Measurements from ENCODE around the gene C10orf95.
A peak's percentile ranks its signal among the peaks of the same experiment; 100 is the strongest.

Gene C10orf95

GRCh38 chr10:102406815-102407214 is 44.5 kb downstream of the C10orf95 start:
- no peak overlapping the region for H3K27ac ChIP-seq (ENCODE audit: low read depth, low read length)
- no peak overlapping the region for H3K9ac ChIP-seq (ENCODE audit: low read length)
- peaks cover 21% of the 10 kb centered on the region for H3K4me1 ChIP-seq (ENCODE audit: control insufficient read depth, insufficient read depth, low read length)

GRCh38 chr10:102405632-102406031 is 45.7 kb downstream of the C10orf95 start:
- Histone ChIP-seq H3K36me3 (ENCODE audit: control insufficient read depth, insufficient read depth, low read length) (peaks cover 14% of the 10 kb centered on the region), H3K4me3 (ENCODE audit: low read depth, low read length) (no peak overlapping the region), H3K27me3 (ENCODE audit: control insufficient read depth, insufficient read depth, low read length) (peaks cover 47% of the 10 kb centered on the region), H3K27ac (ENCODE audit: low read depth, low read length) (no peak overlapping the region), H3K4me1 (ENCODE audit: control insufficient read depth, insufficient read depth, low read length) (peaks cover 21% of the 10 kb centered on the region), H3K9ac (ENCODE audit: low read length) (no peak overlapping the region), H3K9me3 (ENCODE audit: control insufficient read depth, insufficient read depth, low read depth, low read length) (no peaks in the 10 kb centered on the region)

More at GRCh38 chr10:102406815-102407214, 44.5 kb downstream of the C10orf95 start:
- H3K4me3 ChIP-seq (ENCODE audit: low read depth, low read length) = no peak overlapping the region
- H3K9me3 ChIP-seq (ENCODE audit: control insufficient read depth, insufficient read depth, low read depth, low read length) = no peaks in the 10 kb centered on the region
- peaks cover 5% of the 10 kb centered on the region for H3K36me3 ChIP-seq (ENCODE audit: control insufficient read depth, insufficient read depth, low read length)
- H3K27me3 ChIP-seq (ENCODE audit: control insufficient read depth, insufficient read depth, low read length) = peaks cover 59% of the 10 kb centered on the region

- no peak overlapping the region for H3K27ac ChIP-seq (ENCODE audit: low read depth, low read length)
- no peaks in the 10 kb centered on the region for H3K9me3 ChIP-seq (ENCODE audit: control insufficient read depth, insufficient read depth, low read depth, low read length)
- H3K4me1 ChIP-seq (ENCODE audit: control insufficient read depth, insufficient read depth, low read length) = peaks cover 21% of the 10 kb centered on the region
- H3K36me3 ChIP-seq (ENCODE audit: control insufficient read depth, insufficient read depth, low read length) = peaks cover 18% of the 10 kb centered on the region
- H3K4me3 ChIP-seq (ENCODE audit: low read depth, low read length) = no peak overlapping the region
- H3K9ac ChIP-seq (ENCODE audit: low read length) = no peak overlapping the region
- peaks cover 46% of the 10 kb centered on the region for H3K27me3 ChIP-seq (ENCODE audit: control insufficient read depth, insufficient read depth, low read length)
Measured at GRCh38 chr10:102405108-102405571, 46.2 kb downstream of the C10orf95 start.

- Histone ChIP-seq H3K9ac (ENCODE audit: low read length) (no peak overlapping the region), H3K27me3 (ENCODE audit: control insufficient read depth, insufficient read depth, low read length) (peaks cover 44% of the 10 kb centered on the region), H3K27ac (ENCODE audit: low read depth, low read length) (no peak overlapping the region), H3K4me1 (ENCODE audit: control insufficient read depth, insufficient read depth, low read length) (peaks cover 21% of the 10 kb centered on the region), H3K36me3 (ENCODE audit: control insufficient read depth, insufficient read depth, low read length) (peaks cover 18% of the 10 kb centered on the region), H3K9me3 (ENCODE audit: control insufficient read depth, insufficient read depth, low read depth, low read length) (no peaks in the 10 kb centered on the region), H3K4me3 (ENCODE audit: low read depth, low read length) (no peak overlapping the region)
Measured at GRCh38 chr10:102404361-102405107, 46.8 kb downstream of the C10orf95 start.

GRCh38 chr10:102403115-102403514 is 48.2 kb downstream of the C10orf95 start:
- Histone ChIP-seq H3K9ac (ENCODE audit: low read length) (no peak overlapping the region), H3K36me3 (ENCODE audit: control insufficient read depth, insufficient read depth, low read length) (peaks cover 22% of the 10 kb centered on the region), H3K4me1 (ENCODE audit: control insufficient read depth, insufficient read depth, low read length) (peaks cover 17% of the 10 kb centered on the region), H3K9me3 (ENCODE audit: control insufficient read depth, insufficient read depth, low read depth, low read length) (no peaks in the 10 kb centered on the region), H3K4me3 (ENCODE audit: low read depth, low read length) (no peak overlapping the region), H3K27me3 (ENCODE audit: control insufficient read depth, insufficient read depth, low read length) (peaks cover 31% of the 10 kb centered on the region), H3K27ac (ENCODE audit: low read depth, low read length) (no peak overlapping the region)

- H3K27me3 ChIP-seq (ENCODE audit: control insufficient read depth, insufficient read depth, low read length) = peaks cover 25% of the 10 kb centered on the region
- H3K36me3 ChIP-seq (ENCODE audit: control insufficient read depth, insufficient read depth, low read length) = peaks cover 27% of the 10 kb centered on the region
- no peak overlapping the region for H3K27ac ChIP-seq (ENCODE audit: low read depth, low read length)
- no peaks in the 10 kb centered on the region for H3K9me3 ChIP-seq (ENCODE audit: control insufficient read depth, insufficient read depth, low read depth, low read length)
- H3K4me3 ChIP-seq (ENCODE audit: low read depth, low read length) = no peak overlapping the region
- H3K4me1 ChIP-seq (ENCODE audit: control insufficient read depth, insufficient read depth, low read length) = peaks cover 17% of the 10 kb centered on the region
- H3K9ac ChIP-seq (ENCODE audit: low read length) = no peak overlapping the region
Measured at GRCh38 chr10:102402512-102402896, 48.8 kb downstream of the C10orf95 start.

- H3K9ac ChIP-seq (ENCODE audit: low read length) = peak overlapping the region; percentile 36
- H3K27me3 ChIP-seq (ENCODE audit: control insufficient read depth, insufficient read depth, low read length) = peaks cover 20% of the 10 kb centered on the region
- H3K4me1 ChIP-seq (ENCODE audit: control insufficient read depth, insufficient read depth, low read length) = peaks cover 17% of the 10 kb centered on the region
- H3K36me3 ChIP-seq (ENCODE audit: control insufficient read depth, insufficient read depth, low read length) = peaks cover 30% of the 10 kb centered on the region
- no peaks in the 10 kb centered on the region for H3K9me3 ChIP-seq (ENCODE audit: control insufficient read depth, insufficient read depth, low read depth, low read length)
- H3K4me3 ChIP-seq (ENCODE audit: low read depth, low read length) = no peak overlapping the region
- H3K27ac ChIP-seq (ENCODE audit: low read depth, low read length) = no peak overlapping the region
Measured at GRCh38 chr10:102401735-102402511, 49.4 kb downstream of the C10orf95 start.

GRCh38 chr10:102401342-102401654 is 50.0 kb downstream of the C10orf95 start:
- peaks cover 34% of the 10 kb centered on the region for H3K36me3 ChIP-seq (ENCODE audit: control insufficient read depth, insufficient read depth, low read length)
- H3K4me1 ChIP-seq (ENCODE audit: control insufficient read depth, insufficient read depth, low read length) = peaks cover 22% of the 10 kb centered on the region
- no peaks in the 10 kb centered on the region for H3K9me3 ChIP-seq (ENCODE audit: control insufficient read depth, insufficient read depth, low read depth, low read length)
- H3K9ac ChIP-seq (ENCODE audit: low read length) = peak overlapping the region; percentile 36
- no peak overlapping the region for H3K27ac ChIP-seq (ENCODE audit: low read depth, low read length)
- H3K4me3 ChIP-seq (ENCODE audit: low read depth, low read length) = no peak overlapping the region
- H3K27me3 ChIP-seq (ENCODE audit: control insufficient read depth, insufficient read depth, low read length) = peaks cover 16% of the 10 kb centered on the region

GRCh38 chr10:102400598-102401341 is 50.6 kb downstream of the C10orf95 start:
- Histone ChIP-seq H3K9ac (ENCODE audit: low read length) (no peak overlapping the region), H3K4me1 (ENCODE audit: control insufficient read depth, insufficient read depth, low read length) (peaks cover 27% of the 10 kb centered on the region), H3K27me3 (ENCODE audit: control insufficient read depth, insufficient read depth, low read length) (peaks cover 11% of the 10 kb centered on the region), H3K27ac (ENCODE audit: low read depth, low read length) (no peak overlapping the region), H3K36me3 (ENCODE audit: control insufficient read depth, insufficient read depth, low read length) (peaks cover 34% of the 10 kb centered on the region), H3K4me3 (ENCODE audit: low read depth, low read length) (no peak overlapping the region), H3K9me3 (ENCODE audit: control insufficient read depth, insufficient read depth, low read depth, low read length) (no peaks in the 10 kb centered on the region)

- H3K27me3 ChIP-seq (ENCODE audit: control insufficient read depth, insufficient read depth, low read length) = peaks cover 8% of the 10 kb centered on the region
- H3K4me3 ChIP-seq (ENCODE audit: low read depth, low read length) = peak overlapping the region; percentile 57
- H3K4me1 ChIP-seq (ENCODE audit: control insufficient read depth, insufficient read depth, low read length) = peaks cover 27% of the 10 kb centered on the region
- H3K27ac ChIP-seq (ENCODE audit: low read depth, low read length) = no peak overlapping the region
- H3K36me3 ChIP-seq (ENCODE audit: control insufficient read depth, insufficient read depth, low read length) = peaks cover 34% of the 10 kb centered on the region
- H3K9me3 ChIP-seq (ENCODE audit: control insufficient read depth, insufficient read depth, low read depth, low read length) = no peaks in the 10 kb centered on the region
- no peak overlapping the region for H3K9ac ChIP-seq (ENCODE audit: low read length)
Measured at GRCh38 chr10:102400076-102400475, 51.3 kb downstream of the C10orf95 start.

Data from HUES6 (cell line).